Kidney (tissue), 14 donors: ENCODE results near the gene COL4A2. TPM values are rescaled to one million over a fixed set of nuclear protein-coding genes. Genes with fewer than 3 reads are reported as not detected.

Source experiments
- DNase-seq, 5 donors: peaks; one replicate each; pipeline ENCODE4 v3.0.0-alpha.2; 2013 to 2020
- FAIRE-seq: peaks from 2 replicates; lab custom pipeline; 2012; peaks lifted over from hg19 to GRCh38; lab: Jason Lieb, UNC
- H3K27ac ChIP-seq, 2 donors: one replicate each; pipeline ENCODE4 v1.7.0; 2013; ENCODE audit warnings: low read depth in 2 of 2, low read length in 2 of 2, inconsistent platforms in 1 of 2
- H3K27me3 ChIP-seq: one replicate; pipeline ENCODE4 v1.7.1; 2013; ENCODE audit warnings: low read length, inconsistent platforms; ENCODE audit not compliant: control insufficient read depth, insufficient read depth
- H3K36me3 ChIP-seq, 3 donors: one replicate each; pipeline versions ENCODE4 v1.7.0 to v1.7.1; 2013; ENCODE audit warnings: low read length in 3 of 3, control low read depth in 1 of 3, inconsistent platforms in 1 of 3; ENCODE audit not compliant: insufficient read depth in 3 of 3, control insufficient read depth in 2 of 3
- H3K4me1 ChIP-seq, 3 donors: one replicate each; pipeline versions ENCODE4 v1.7.0 to v1.7.1; 2013; ENCODE audit warnings: low read length in 3 of 3, inconsistent platforms in 1 of 3, low read depth in 1 of 3; ENCODE audit not compliant: control insufficient read depth in 2 of 3, insufficient read depth in 2 of 3
- H3K4me3 ChIP-seq, 3 donors: one replicate each; pipeline versions ENCODE4 v1.7.0 to v1.8.1; 2013; ENCODE audit warnings: low read length in 3 of 3, control low read depth in 1 of 3, inconsistent platforms in 1 of 3
- H3K9ac ChIP-seq, 3 donors: one replicate each; pipeline versions ENCODE4 v1.7.0 to v1.7.1; 2013; ENCODE audit warnings: low read length in 3 of 3, control low read depth in 1 of 3, inconsistent platforms in 1 of 3
- H3K9me3 ChIP-seq, 3 donors: one replicate each; pipeline versions ENCODE4 v1.7.0 to v1.7.1; 2013; ENCODE audit warnings: low read length in 3 of 3, control low read depth in 1 of 3, inconsistent platforms in 1 of 3; ENCODE audit not compliant: control insufficient read depth in 2 of 3, insufficient read depth in 1 of 3
- intact Hi-C: fragments of 100-400 bp; cut with DNase I; formaldehyde crosslinking; loops from one replicate; pipeline ENCODE4 v1.11.1; 2022
- polyA plus RNA-seq: library from polyadenylated mRNA; stranded (reverse); fragments of 350-450 nt; fragmentation: Illumina TruSeq; extraction: RNeasy Lipid Tissue Mini Kit (QIAGEN cat#74804); gene quantifications from one replicate; pipeline ENCODE4 v1.2.3, GENCODE V29; 2014; ENCODE audit warnings: low read depth, low replicate concordance; ENCODE audit not compliant: insufficient read depth
- total RNA-seq: library from RNA; stranded (reverse); fragmentation: NEBNext Ultra II Directional; extraction: Animal tissue kit (Norgen Biotek cat#: 25700); gene quantifications from one replicate; pipeline ENCODE4 v1.2.1, GENCODE V29; 2021
- TF ChIP-seq, protein P1 (sequence below): IDR thresholded peaks from 3 replicates; pipeline ENCODE4 v1.5.1; 2012; ENCODE audit warnings: mild to moderate bottlenecking, moderate library complexity, borderline replicate concordance; ENCODE audit not compliant: insufficient read depth; ENCODE audit errors: extremely low read depth
- donor health status: control.
- donor health status: control.
- donor health status: control.
- donor health status: control.
- donor health status: control.
- donor health status: DM: yes; HTN: yes; CAD: no.
- donor health status: Normal renal cell carcinoma (clear cell type).

COL4A2 gene
- total and polyA plus RNA-seq, 2 donors from 2014 or later, result 126 to 265 TPM

DNA sequence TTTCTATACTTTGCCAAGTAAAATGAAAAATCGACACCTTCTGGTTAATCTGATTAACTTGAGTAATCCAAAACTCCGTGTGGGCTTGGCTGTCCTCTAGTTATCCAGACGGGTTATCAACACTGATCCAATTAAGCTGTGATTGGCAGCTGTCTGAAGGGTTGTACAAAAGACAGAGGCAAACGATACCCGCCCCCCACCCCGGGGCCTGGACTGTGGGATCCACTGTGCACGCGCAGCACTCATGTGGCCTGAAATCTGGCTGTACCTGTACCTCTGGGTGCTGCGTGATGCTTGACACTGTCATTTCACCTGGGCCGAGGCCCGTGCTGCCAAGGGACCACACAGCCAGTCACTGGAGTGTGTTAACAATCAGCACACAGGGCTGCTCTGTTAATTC is 53.5 kb downstream of the COL4A2 start:
- H3K9me3 ChIP-seq, result no peaks in the 10 kb centered on the region
- H3K4me3 ChIP-seq, result no peak overlapping the region
- TF ChIP-seq, protein P1, sequence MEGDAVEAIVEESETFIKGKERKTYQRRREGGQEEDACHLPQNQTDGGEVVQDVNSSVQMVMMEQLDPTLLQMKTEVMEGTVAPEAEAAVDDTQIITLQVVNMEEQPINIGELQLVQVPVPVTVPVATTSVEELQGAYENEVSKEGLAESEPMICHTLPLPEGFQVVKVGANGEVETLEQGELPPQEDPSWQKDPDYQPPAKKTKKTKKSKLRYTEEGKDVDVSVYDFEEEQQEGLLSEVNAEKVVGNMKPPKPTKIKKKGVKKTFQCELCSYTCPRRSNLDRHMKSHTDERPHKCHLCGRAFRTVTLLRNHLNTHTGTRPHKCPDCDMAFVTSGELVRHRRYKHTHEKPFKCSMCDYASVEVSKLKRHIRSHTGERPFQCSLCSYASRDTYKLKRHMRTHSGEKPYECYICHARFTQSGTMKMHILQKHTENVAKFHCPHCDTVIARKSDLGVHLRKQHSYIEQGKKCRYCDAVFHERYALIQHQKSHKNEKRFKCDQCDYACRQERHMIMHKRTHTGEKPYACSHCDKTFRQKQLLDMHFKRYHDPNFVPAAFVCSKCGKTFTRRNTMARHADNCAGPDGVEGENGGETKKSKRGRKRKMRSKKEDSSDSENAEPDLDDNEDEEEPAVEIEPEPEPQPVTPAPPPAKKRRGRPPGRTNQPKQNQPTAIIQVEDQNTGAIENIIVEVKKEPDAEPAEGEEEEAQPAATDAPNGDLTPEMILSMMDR, result no peak
- peak overlapping the region in 1 of 2 donors; percentile 29 for H3K27ac ChIP-seq
- H3K27me3 ChIP-seq, result no peaks in the 10 kb centered on the region
- no peak overlapping the region for H3K9ac ChIP-seq
- peaks cover 0 to 13% (median 5%) of the 10 kb centered on the region in 3 donors for H3K36me3 ChIP-seq
- FAIRE-seq (no peak), DNase-seq (no peak)
- H3K4me1 ChIP-seq, result peaks cover 0 to 15% (median 8%) of the 10 kb centered on the region in 3 donors
- intact Hi-C loops, result no loop called here

GRCh38 chr13:110361365-110361911 is 54.4 kb downstream of the COL4A2 start:
- intact Hi-C loops, result no loop called here
- Histone ChIP-seq H3K27me3 (no peaks in the 10 kb centered on the region), H3K4me3 (no peak overlapping the region), H3K9ac (no peak overlapping the region), H3K36me3 (peaks cover 0 to 13% (median 5%) of the 10 kb centered on the region in 3 donors), H3K9me3 (no peaks in the 10 kb centered on the region), H3K4me1 (peaks cover 0 to 12% (median 8%) of the 10 kb centered on the region in 3 donors), H3K27ac (peak overlapping the region; percentile 40 to 80)
- no peak for FAIRE-seq
- DNase-seq, result peak in 1 of 5 donors; percentile 83
- TF ChIP-seq, protein P1, result no peak

- Histone ChIP-seq H3K27me3 (no peaks in the 10 kb centered on the region), H3K4me3 (no peak overlapping the region), H3K36me3 (peaks cover 0 to 13% (median 5%) of the 10 kb centered on the region in 3 donors), H3K9me3 (no peaks in the 10 kb centered on the region), H3K4me1 (peaks cover 0 to 15% (median 8%) of the 10 kb centered on the region in 3 donors), H3K9ac (no peak overlapping the region), H3K27ac (no peak overlapping the region)
- intact Hi-C loops, result no loop called here
- DNase-seq, result no peak
- TF ChIP-seq, protein P1, result no peak
- FAIRE-seq, result no peak
Measured at GRCh38 chr13:110363010-110363409, 55.9 kb downstream of the COL4A2 start.
